ENCODE measurements around the gene CCDC186. TPM values are rescaled to one million over a fixed set of nuclear protein-coding genes. Genes with fewer than 3 reads are reported as not detected.

The CCDC186 gene
- total RNA-seq, 1 experiment from 2014 or later = 14.4 TPM

DNA sequence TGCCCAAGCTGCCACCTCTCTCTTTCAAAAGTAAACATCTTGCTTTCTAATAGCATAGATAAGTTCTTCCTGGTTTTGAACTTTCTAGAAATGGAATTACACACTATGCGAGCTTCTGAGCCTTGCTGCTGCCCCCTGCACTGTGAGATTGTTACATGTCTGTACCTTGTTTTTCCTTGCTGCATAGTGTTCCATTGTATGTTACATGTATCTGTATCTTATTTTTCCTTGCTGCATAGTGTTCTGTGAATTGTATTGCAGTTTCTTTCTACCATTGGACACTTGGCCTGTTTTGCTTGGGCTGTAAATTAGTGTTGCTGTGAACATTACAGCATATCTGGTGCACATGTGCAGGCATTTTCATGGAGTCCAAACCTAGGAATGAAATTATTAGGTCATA, 41.0 kb upstream of the CCDC186 start:
- H3K36me3 ChIP-seq (ENCODE audit: control insufficient read depth, insufficient read depth, low read length) = no peaks in the 10 kb centered on the region
- H3K4me3 ChIP-seq (ENCODE audit: low read depth in 2 of 2, low read length in 2 of 2) = no peak overlapping the region
- no peak for DNase-seq (ENCODE audit: low read depth, low spot score)
- in situ Hi-C loops (cut with HindIII; ENCODE audit: low pct_unique_long_range_greater_than_20kb, low sequenced_read_pairs) (no loop called here), intact Hi-C loops (cut with micrococcal nuclease; ENCODE audit: unreplicated experiment) (no loop called here)
- no peak overlapping the region for H3K27ac ChIP-seq (ENCODE audit: low read length)
- no TSS peak for BruUV-seq (replicated peaks)
- POLR2A ChIA-PET = interaction anchor here (0.7 kb wide), 1 partner anchor 12 kb away, joined by 4 read pairs; no protein-coding TSS in a partner anchor
- ATAC-seq = no peak
- TF ChIP-seq TCF7L2 (IDR thresholded peaks at IDR 0.05; ENCODE audit: low read depth, low read length) = no peak
- TF ChIP-seq REST (IDR thresholded peaks at IDR 0.05; ENCODE audit: insufficient read depth in 1 of 2, low read depth in 2 of 2, low read length in 1 of 2) = no peak
- peaks cover 26% of the 10 kb centered on the region for H3K27me3 ChIP-seq (ENCODE audit: control insufficient read depth, insufficient read depth, low read length)
- CTCF ChIA-PET = no interaction called here
- no peaks in the 10 kb centered on the region for H3K9me3 ChIP-seq (ENCODE audit: control insufficient read depth, insufficient read depth, low read depth, low read length)
- no peaks in the 10 kb centered on the region for H3K4me1 ChIP-seq (ENCODE audit: control insufficient read depth, insufficient read depth, low read length)

DNA sequence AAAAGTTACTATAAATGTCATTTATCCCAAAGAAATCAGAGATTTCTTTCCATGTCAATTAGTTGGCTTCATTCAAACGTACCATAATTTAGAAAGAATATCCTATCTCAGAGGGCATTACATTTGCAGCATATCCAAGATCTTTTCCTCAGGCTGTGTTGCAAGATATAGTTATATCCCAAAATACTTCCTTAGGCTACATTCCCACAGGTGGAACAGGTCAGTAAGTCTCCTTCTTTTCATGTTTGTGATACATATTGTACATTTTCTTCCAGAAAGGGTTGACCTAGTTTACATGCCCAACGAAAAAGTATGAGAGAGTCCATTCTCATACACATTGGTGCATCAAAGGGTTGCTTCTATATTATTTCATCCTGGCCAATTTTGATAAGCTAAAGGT, 38.1 kb upstream of the CCDC186 start:
- peaks cover 21% of the 10 kb centered on the region for H3K27me3 ChIP-seq (ENCODE audit: control insufficient read depth, insufficient read depth, low read length)
- no peak overlapping the region for H3K4me3 ChIP-seq (ENCODE audit: low read depth in 2 of 2, low read length in 2 of 2)
- TF ChIP-seq SIN3A (IDR thresholded peaks at IDR 0.05; ENCODE audit: borderline replicate concordance, insufficient read depth, low read depth, low read length) = no peak
- no peak for TF ChIP-seq TCF7L2 (IDR thresholded peaks at IDR 0.05; ENCODE audit: low read depth, low read length)
- TF ChIP-seq, protein P1, sequence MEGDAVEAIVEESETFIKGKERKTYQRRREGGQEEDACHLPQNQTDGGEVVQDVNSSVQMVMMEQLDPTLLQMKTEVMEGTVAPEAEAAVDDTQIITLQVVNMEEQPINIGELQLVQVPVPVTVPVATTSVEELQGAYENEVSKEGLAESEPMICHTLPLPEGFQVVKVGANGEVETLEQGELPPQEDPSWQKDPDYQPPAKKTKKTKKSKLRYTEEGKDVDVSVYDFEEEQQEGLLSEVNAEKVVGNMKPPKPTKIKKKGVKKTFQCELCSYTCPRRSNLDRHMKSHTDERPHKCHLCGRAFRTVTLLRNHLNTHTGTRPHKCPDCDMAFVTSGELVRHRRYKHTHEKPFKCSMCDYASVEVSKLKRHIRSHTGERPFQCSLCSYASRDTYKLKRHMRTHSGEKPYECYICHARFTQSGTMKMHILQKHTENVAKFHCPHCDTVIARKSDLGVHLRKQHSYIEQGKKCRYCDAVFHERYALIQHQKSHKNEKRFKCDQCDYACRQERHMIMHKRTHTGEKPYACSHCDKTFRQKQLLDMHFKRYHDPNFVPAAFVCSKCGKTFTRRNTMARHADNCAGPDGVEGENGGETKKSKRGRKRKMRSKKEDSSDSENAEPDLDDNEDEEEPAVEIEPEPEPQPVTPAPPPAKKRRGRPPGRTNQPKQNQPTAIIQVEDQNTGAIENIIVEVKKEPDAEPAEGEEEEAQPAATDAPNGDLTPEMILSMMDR (IDR thresholded peaks at IDR 0.05) = no peak
- no peak for TF ChIP-seq POLR2AphosphoS5 (IDR thresholded peaks at IDR 0.05; ENCODE audit: low read depth, low read length)
- no peak for TF ChIP-seq REST (IDR thresholded peaks at IDR 0.05; ENCODE audit: insufficient read depth in 1 of 2, low read depth in 2 of 2, low read length in 1 of 2)
- in situ Hi-C loops (cut with HindIII; ENCODE audit: low pct_unique_long_range_greater_than_20kb, low sequenced_read_pairs) (no loop called here), intact Hi-C loops (cut with micrococcal nuclease; ENCODE audit: unreplicated experiment) (no loop called here)
- no TSS peak for BruUV-seq (replicated peaks)
- H3K36me3 ChIP-seq (ENCODE audit: control insufficient read depth, insufficient read depth, low read length) = no peaks in the 10 kb centered on the region
- no peak for ATAC-seq
- CTCF ChIA-PET = no interaction called here
- H3K27ac ChIP-seq (ENCODE audit: low read length) = no peak overlapping the region
- no peaks in the 10 kb centered on the region for H3K9me3 ChIP-seq (ENCODE audit: control insufficient read depth, insufficient read depth, low read depth, low read length)
- POLR2A ChIA-PET = no interaction called here
- no peaks in the 10 kb centered on the region for H3K4me1 ChIP-seq (ENCODE audit: control insufficient read depth, insufficient read depth, low read length)
- DNase-seq (ENCODE audit: low read depth, low spot score) = no peak

Measured in Panc1 (cell line).